ENCODE results near the gene BNC1.

Gene BNC1

DNA sequence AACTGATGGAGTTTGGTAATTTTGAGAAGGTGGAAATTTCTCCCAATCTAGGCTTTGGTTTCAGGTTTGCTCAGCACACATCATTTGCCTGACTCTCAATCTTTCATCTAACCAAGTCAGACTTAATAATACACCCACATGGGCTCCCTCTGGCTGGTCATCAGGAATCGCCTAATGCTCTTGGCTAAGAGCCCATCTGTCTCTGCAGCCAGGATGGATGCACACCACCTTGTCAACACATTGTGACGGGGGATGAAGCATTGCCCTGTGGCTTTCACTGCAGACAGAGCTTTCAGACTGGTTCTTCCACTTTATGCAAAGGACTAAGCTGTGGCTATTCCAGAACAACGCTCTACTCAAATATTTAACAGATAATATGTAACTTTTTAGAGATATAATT is 73.8 kb downstream of the BNC1 start:
- TF ChIP-seq ZNF8 (CRISPR knock-in tag; IDR thresholded peaks at IDR 0.05) (no peak), POU6F1 (CRISPR knock-in tag; IDR thresholded peaks at IDR 0.05; ENCODE audit: borderline replicate concordance, low read depth) (no peak), ZNF565 (CRISPR knock-in tag; conservative IDR thresholded peaks at IDR 0.05; ENCODE audit: low read depth) (no peak), ZFP30 (CRISPR knock-in tag; IDR thresholded peaks at IDR 0.05) (no peak), TSHZ2 (CRISPR knock-in tag; IDR thresholded peaks at IDR 0.05) (0 out of 2 replicates have a peak, but pooled peaks have one; percentile 62), ZC3H10 (CRISPR knock-in tag; IDR thresholded peaks at IDR 0.05) (no peak), ISL1 (CRISPR knock-in tag; IDR thresholded peaks at IDR 0.05) (peak; percentile 60)
- peak; percentile 13; the same call in 2 of the 3 replicates for ATAC-seq

DNA sequence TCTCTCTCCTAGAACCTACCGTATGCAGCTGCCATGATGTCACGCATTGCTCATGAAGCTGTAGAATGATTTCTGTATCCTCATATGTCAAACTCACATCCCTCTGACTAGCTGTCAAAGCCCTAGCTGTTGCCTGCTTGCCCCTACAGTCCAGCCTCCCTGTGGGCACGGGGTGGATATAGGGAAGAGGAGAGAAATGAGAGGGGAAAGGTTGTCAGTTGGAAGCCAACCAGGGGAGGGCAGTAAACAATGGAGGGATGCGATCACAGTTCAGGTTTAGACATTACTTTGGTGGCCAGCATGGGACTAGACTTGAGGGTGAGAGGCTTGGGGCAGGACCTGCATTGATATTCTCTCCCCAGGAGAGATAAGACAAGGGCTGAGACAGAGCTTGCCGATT is 75.1 kb downstream of the BNC1 start:
- TF ChIP-seq CSRNP3 (CRISPR knock-in tag; IDR thresholded peaks at IDR 0.05) (no peak), TCF4 (CRISPR knock-in tag; IDR thresholded peaks at IDR 0.05; ENCODE audit: borderline replicate concordance) (no peak), ISL1 (CRISPR knock-in tag; IDR thresholded peaks at IDR 0.05) (no peak), CSDC2 (CRISPR knock-in tag; IDR thresholded peaks at IDR 0.05) (no peak), ZFP30 (CRISPR knock-in tag; IDR thresholded peaks at IDR 0.05) (no peak)
- TF ChIP-seq, protein P1, sequence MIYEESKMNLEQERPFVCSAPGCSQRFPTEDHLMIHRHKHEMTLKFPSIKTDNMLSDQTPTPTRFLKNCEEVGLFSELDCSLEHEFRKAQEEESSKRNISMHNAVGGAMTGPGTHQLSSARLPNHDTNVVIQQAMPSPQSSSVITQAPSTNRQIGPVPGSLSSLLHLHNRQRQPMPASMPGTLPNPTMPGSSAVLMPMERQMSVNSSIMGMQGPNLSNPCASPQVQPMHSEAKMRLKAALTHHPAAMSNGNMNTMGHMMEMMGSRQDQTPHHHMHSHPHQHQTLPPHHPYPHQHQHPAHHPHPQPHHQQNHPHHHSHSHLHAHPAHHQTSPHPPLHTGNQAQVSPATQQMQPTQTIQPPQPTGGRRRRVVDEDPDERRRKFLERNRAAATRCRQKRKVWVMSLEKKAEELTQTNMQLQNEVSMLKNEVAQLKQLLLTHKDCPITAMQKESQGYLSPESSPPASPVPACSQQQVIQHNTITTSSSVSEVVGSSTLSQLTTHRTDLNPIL (CRISPR knock-in tag; IDR thresholded peaks at IDR 0.05; ENCODE audit: low read depth), result no peak
- no peak for ATAC-seq

- no peak for TF ChIP-seq POU6F1 (CRISPR knock-in tag; IDR thresholded peaks at IDR 0.05; ENCODE audit: borderline replicate concordance, low read depth)
- TF ChIP-seq TOX (CRISPR knock-in tag; IDR thresholded peaks at IDR 0.05; ENCODE audit: borderline replicate concordance), result no peak
- no peak for TF ChIP-seq ZNF70 (CRISPR knock-in tag; IDR thresholded peaks at IDR 0.05)
- TF ChIP-seq ZFP3 (CRISPR knock-in tag; IDR thresholded peaks at IDR 0.05), result no peak
- TF ChIP-seq SNAI2 (CRISPR knock-in tag; IDR thresholded peaks at IDR 0.05), result no peak
- no peak for TF ChIP-seq ZNF565 (CRISPR knock-in tag; conservative IDR thresholded peaks at IDR 0.05; ENCODE audit: low read depth)
- TF ChIP-seq ZNF8 (CRISPR knock-in tag; IDR thresholded peaks at IDR 0.05), result no peak
- ATAC-seq, result no peak
Measured at GRCh38 chr15:83208367-83208661, 76.2 kb downstream of the BNC1 start.

DNA sequence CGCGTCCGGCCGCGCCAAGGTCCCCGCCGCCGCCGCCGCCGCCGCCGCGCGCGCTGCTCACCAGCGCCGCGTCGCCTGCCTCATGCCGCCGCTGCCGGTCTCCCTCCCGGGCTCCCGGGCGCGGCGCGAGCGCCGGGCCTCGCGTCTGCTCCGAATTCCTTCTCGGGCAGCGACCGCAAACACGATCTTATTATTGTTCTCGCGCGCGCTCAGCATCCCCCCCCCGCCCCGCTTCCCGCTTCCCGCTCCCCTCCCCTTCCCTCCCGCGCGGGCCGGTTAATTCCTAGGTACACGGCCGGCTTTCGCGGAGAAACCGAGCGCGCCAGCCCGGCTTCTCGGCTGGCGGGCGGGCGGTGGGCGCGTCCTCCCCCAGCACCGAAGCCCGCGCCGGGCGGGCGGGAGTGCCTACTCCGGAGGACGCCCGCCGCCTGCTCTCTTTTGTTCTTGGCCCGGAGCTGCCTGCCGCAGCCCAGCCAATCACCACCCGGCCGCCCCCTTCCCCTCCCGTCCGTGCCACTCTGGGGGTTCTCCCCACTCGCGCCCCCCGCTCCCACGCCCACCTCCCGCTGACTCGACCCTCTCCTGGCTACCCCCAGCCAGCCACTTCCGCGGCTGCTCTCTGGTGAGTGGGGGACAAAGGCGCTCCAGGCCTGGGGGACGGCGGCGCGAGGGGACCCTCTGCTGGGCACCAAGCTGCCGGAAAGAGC is 76.7 kb downstream of the BNC1 start, which contains the start of gene HDGFL3:
Gene HDGFL3, minus strand, starts transcription at position 164 of the 707 bp plus-strand sequence. CDS start 409 bp downstream, outside the sequence.
- peak; percentile 64 for ATAC-seq
- no peak for TF ChIP-seq ISL1 (CRISPR knock-in tag; IDR thresholded peaks at IDR 0.05)
- peak; percentile 14; the same call in 1 of the 2 replicates for TF ChIP-seq GLIS3 (CRISPR knock-in tag; IDR thresholded peaks at IDR 0.05)
- no peak for TF ChIP-seq ZFP30 (CRISPR knock-in tag; IDR thresholded peaks at IDR 0.05)
- no peak for TF ChIP-seq ZNF8 (CRISPR knock-in tag; IDR thresholded peaks at IDR 0.05)
- no peak for TF ChIP-seq ZNF565 (CRISPR knock-in tag; conservative IDR thresholded peaks at IDR 0.05; ENCODE audit: low read depth)

Measured in SK-N-SH treated with all-trans-retinoic acid at 6 μM for 48 hours (cell line).